Erythroblast (primary cell): ENCODE results near the gene FHOD1.

Experiments
- GATA1 ChIP-seq: IDR thresholded peaks from 2 replicates; pipeline ENCODE4 v1.6.1; 2011; ENCODE audit warnings: low read depth, mild to moderate bottlenecking, control low read depth, low read length, moderate library complexity
- POLR2A ChIP-seq: IDR thresholded peaks from 2 replicates; pipeline ENCODE4 v1.6.1; 2011; ENCODE audit warnings: mild to moderate bottlenecking, low read length

- TF ChIP-seq POLR2A = no peak
- no peak for TF ChIP-seq GATA1
Measured at GRCh38 chr16:67215706-67216105, 31.6 kb downstream of the FHOD1 start.
